Measurements from ENCODE around the gene LRRC47.

- TF ChIP-seq CTCF (IDR thresholded peaks at IDR 0.05; ENCODE audit: low read depth, low read length) = no peak
- TF ChIP-seq EZH2phosphoT487 (IDR thresholded peaks at IDR 0.05; ENCODE audit: low read depth) = no peak
These were observed 8.3 kb downstream of the LRRC47 start for GRCh38 chr1:3787745-3788605.

Measured in OCI-LY3 (cell line).